ENCODE data around the gene APMAP.

The APMAP gene

GRCh38 chr20:24992487-24993205 lies at the start of gene APMAP:
APMAP (minus strand) TSS chr20:24992751; CDS start chr20:24992688, 63 bp downstream.
- no peaks in the 10 kb centered on the region for H3K27me3 ChIP-seq (ENCODE audit: low read depth)
- DNase-seq (ENCODE audit: low spot score in 2 of 2): peak; percentile 84 to 96
- in situ Hi-C loops (cut with MboI; ENCODE audit: low sequenced_read_pairs): loop anchor here (10.0 to 25.0 kb wide), 2 partner anchors 302 to 870 kb away; no protein-coding TSS in a partner anchor
- peak within 1 kb of the TSS; percentile 98 for H3K4me3 ChIP-seq
- H3K9me3 ChIP-seq: no peaks in the 10 kb centered on the region
- peaks cover 26% of the 10 kb centered on the region for H3K4me1 ChIP-seq
- H3K36me3 ChIP-seq (replicated peaks): peaks cover 3% of the 10 kb centered on the region

DNA sequence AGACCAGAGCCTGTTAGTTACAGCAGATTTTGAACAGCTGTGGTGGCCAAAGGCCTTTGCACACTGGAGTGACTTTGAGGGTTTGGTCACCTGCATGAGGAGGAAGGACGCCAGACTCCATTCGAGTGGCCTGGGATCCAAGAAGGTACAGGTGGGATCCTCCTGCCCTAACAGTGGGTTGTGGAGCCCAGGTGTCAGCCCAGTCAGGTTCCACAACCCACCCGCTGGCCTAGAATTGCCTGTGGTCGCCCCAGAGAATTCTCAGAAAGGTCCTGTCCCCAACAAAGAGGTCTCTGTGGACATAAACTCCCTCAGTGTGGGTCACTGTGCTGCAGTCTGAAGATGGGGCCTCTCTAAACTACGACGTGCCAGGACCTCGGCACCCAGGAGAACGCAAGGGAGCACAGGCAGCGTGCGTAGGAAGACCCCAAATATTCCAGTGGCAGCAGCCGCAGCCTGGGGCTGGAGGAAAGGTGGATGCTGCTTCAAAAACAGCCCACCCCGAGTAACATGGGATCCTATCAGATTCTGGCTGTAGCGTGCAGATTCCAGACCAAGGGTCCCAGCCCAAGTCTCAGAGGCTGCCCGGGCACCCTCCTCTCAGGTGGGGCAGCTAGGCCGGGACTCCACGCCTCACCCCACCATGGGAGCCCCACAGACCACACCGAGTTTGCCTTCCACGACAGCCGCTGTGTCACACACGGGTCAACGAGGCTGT lies 49.4 kb upstream of the APMAP start:
- in situ Hi-C loops (cut with MboI; ENCODE audit: low sequenced_read_pairs): no loop called here
- DNase-seq (ENCODE audit: low spot score in 2 of 2): no peak

DNA sequence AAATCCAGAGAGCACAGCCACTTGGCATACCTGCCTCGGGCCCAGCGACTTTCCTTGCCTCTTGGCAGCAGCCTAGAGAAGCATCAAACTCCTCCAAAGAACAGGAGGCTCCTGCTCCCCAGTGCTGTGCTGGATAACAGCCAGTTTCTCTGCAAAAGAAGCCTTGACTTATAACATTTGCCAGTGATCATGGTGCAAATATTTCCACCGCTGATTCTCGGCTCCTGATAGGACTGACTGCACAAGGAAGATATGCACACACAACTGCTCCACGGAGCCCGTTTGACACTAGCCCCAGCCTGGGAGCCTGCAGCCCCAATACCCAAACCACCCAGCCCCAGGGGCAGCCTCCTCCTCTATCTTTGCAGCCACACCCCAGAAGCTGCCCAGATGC lies 47.9 kb upstream of the APMAP start:
- no peaks in the 10 kb centered on the region for H3K4me1 ChIP-seq
- H3K36me3 ChIP-seq (replicated peaks): no peaks in the 10 kb centered on the region
- no peaks in the 10 kb centered on the region for H3K27me3 ChIP-seq (ENCODE audit: low read depth)
- in situ Hi-C loops (cut with MboI; ENCODE audit: low sequenced_read_pairs): no loop called here
- no peak overlapping the region for H3K4me3 ChIP-seq
- no peak for DNase-seq (ENCODE audit: low spot score in 2 of 2)
- no peaks in the 10 kb centered on the region for H3K9me3 ChIP-seq

More for the DNA sequence above, 49.4 kb upstream of the APMAP start:
- H3K9me3 ChIP-seq: no peaks in the 10 kb centered on the region
- no peaks in the 10 kb centered on the region for H3K4me1 ChIP-seq
- no peak overlapping the region for H3K4me3 ChIP-seq
- no peaks in the 10 kb centered on the region for H3K36me3 ChIP-seq (replicated peaks)
- H3K27me3 ChIP-seq (ENCODE audit: low read depth): no peaks in the 10 kb centered on the region

DNA sequence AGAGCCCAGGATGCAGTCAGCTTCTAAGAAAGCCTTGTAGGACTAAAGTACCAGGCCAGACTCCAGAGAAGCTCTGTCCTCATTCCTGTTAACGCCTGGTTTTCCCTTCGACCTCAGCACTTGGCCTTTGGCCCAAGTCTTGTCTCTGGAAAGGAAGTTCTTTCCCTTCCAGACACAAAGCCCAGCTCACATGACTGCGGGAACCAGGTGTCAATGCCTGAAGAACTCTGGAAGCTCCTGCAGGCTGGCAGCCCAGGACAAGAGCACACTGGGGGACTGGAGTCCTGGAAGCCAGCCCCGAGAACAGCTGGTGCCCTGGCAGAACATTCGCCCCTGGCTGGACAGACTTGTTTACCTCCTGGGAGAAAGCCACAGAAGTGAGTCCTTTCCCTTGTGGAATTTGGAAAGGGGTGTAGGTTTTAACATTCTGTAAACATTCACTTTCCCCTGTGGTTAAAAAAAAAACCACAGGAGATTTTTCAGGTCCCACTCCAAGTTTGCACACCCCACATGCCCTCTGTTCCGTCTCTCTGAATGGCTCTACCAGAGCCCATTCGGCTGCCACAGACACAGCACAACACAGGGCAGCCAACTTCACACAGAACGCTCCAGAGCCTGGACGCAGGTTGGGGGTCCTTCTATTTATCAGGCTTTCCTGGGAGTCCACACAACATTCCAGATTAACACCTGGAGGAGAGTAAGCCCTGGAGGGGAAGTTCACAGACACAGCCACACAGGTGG lies 47.3 kb upstream of the APMAP start:
- no peaks in the 10 kb centered on the region for H3K36me3 ChIP-seq (replicated peaks)
- no peaks in the 10 kb centered on the region for H3K4me1 ChIP-seq
- no peak for DNase-seq (ENCODE audit: low spot score in 2 of 2)
- H3K9me3 ChIP-seq: no peaks in the 10 kb centered on the region
- in situ Hi-C loops (cut with MboI; ENCODE audit: low sequenced_read_pairs): no loop called here
- no peak overlapping the region for H3K4me3 ChIP-seq
- H3K27me3 ChIP-seq (ENCODE audit: low read depth): no peaks in the 10 kb centered on the region

- no peaks in the 10 kb centered on the region for H3K4me1 ChIP-seq
- DNase-seq (ENCODE audit: low spot score in 2 of 2): no peak
- no peaks in the 10 kb centered on the region for H3K27me3 ChIP-seq (ENCODE audit: low read depth)
- H3K9me3 ChIP-seq: no peaks in the 10 kb centered on the region
- in situ Hi-C loops (cut with MboI; ENCODE audit: low sequenced_read_pairs): no loop called here
- no peaks in the 10 kb centered on the region for H3K36me3 ChIP-seq (replicated peaks)
- H3K4me3 ChIP-seq: no peak overlapping the region
These were observed 46.1 kb upstream of the APMAP start for GRCh38 chr20:25038591-25039015.

DNA sequence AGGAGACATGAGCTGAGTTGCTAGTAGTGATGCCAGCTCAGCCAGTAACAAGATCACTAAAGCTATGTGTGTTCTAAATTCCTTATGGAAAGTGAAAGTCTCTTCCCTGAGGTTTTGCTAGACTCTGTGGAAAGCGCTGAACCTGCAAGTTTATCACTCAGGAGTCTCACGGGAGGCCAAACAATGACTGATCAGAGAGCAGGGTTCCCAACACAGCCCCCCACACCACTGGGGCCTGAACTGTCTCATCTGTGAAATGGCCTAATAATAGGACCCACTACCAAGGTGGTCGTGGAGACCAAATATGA lies 45.5 kb upstream of the APMAP start:
- no peaks in the 10 kb centered on the region for H3K27me3 ChIP-seq (ENCODE audit: low read depth)
- no peak overlapping the region for H3K4me3 ChIP-seq
- in situ Hi-C loops (cut with MboI; ENCODE audit: low sequenced_read_pairs): no loop called here
- peaks cover 3% of the 10 kb centered on the region for H3K4me1 ChIP-seq
- no peaks in the 10 kb centered on the region for H3K36me3 ChIP-seq (replicated peaks)
- no peak for DNase-seq (ENCODE audit: low spot score in 2 of 2)
- H3K9me3 ChIP-seq: no peaks in the 10 kb centered on the region

GRCh38 chr20:25037288-25038102 lies 44.9 kb upstream of the APMAP start:
- Histone ChIP-seq H3K4me3 (no peak overlapping the region), H3K27me3 (ENCODE audit: low read depth) (no peaks in the 10 kb centered on the region), H3K36me3 (replicated peaks) (no peaks in the 10 kb centered on the region), H3K4me1 (peaks cover 9% of the 10 kb centered on the region), H3K9me3 (no peaks in the 10 kb centered on the region)
- in situ Hi-C loops (cut with MboI; ENCODE audit: low sequenced_read_pairs): no loop called here
- DNase-seq (ENCODE audit: low spot score in 2 of 2): no peak

DNA sequence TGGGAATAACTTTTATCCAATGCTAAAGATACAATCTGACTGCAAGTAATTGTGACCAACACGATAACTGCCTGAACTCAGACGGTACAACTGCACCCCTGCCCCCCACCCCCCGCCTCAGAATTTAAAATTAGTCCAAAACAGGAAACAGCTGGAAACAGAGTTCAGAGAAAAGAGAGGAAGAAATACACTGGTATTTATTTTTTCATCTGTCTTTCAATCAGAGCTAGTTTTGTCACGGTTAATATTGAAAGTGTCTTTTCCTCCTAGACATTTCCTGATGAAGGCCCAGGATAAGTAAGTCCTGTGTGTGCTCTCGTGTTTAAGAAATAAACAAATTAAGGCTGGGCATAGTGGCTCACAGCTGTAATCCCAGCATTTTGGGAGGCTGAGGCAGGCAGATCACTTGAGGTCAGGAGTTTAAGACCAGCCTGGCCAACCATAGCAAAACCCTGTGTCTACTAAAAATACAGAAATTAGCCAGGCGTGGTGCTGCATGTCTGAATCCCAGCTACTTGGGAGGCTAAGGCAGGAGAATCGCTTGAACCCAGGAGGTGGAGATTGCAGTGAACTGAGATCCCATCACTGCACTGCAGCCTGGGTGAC lies 43.9 kb upstream of the APMAP start:
- DNase-seq (ENCODE audit: low spot score in 2 of 2): no peak
- Histone ChIP-seq H3K4me1 (peaks cover 13% of the 10 kb centered on the region), H3K27me3 (ENCODE audit: low read depth) (no peaks in the 10 kb centered on the region), H3K36me3 (replicated peaks) (no peaks in the 10 kb centered on the region), H3K9me3 (no peaks in the 10 kb centered on the region), H3K4me3 (no peak overlapping the region)
- in situ Hi-C loops (cut with MboI; ENCODE audit: low sequenced_read_pairs): no loop called here

- no peaks in the 10 kb centered on the region for H3K27me3 ChIP-seq (ENCODE audit: low read depth)
- in situ Hi-C loops (cut with MboI; ENCODE audit: low sequenced_read_pairs): no loop called here
- H3K4me3 ChIP-seq: no peak overlapping the region
- no peaks in the 10 kb centered on the region for H3K9me3 ChIP-seq
- no peak for DNase-seq (ENCODE audit: low spot score in 2 of 2)
- H3K4me1 ChIP-seq: peaks cover 13% of the 10 kb centered on the region
- H3K36me3 ChIP-seq (replicated peaks): no peaks in the 10 kb centered on the region
These were observed 43.4 kb upstream of the APMAP start for GRCh38 chr20:25035921-25036320.

- Histone ChIP-seq H3K4me1 (peaks cover 13% of the 10 kb centered on the region), H3K36me3 (replicated peaks) (no peaks in the 10 kb centered on the region), H3K27me3 (ENCODE audit: low read depth) (no peaks in the 10 kb centered on the region), H3K9me3 (no peaks in the 10 kb centered on the region), H3K4me3 (no peak overlapping the region)
- DNase-seq (ENCODE audit: low spot score in 2 of 2): no peak
- in situ Hi-C loops (cut with MboI; ENCODE audit: low sequenced_read_pairs): no loop called here
These were observed 41.4 kb upstream of the APMAP start for GRCh38 chr20:25033924-25034300.

DNA sequence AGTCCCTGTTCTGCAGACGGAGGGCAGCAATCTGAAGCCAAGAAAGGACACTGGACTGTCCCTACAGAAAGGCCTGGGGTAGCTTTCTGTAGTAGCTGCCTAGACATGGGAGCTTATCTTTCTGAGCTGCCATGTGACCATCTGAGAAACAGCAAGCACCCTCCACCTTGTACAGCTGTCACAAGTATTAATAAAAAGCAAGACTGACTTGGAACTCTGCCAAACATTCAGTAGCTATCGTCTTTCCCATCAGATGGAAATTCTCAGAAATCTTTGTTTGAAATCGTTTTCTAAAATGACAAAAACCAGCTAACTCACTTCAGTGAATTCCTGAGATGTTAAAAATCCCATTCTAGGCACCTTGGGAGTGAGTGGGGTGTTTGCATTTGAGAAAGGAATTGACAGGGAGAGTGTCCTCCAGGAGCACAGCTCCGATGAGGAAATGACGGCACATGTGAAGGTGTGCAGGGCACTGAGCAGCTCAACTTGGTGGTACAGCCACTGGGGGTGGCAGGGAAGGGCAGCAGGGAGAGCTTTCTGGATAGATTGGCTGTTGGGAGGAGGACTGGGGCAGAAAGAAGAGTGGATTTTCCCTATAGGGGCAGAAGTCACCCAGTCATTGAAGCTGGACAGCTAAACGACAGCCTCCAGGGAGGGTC lies 40.8 kb upstream of the APMAP start:
- Histone ChIP-seq H3K27me3 (ENCODE audit: low read depth) (no peaks in the 10 kb centered on the region), H3K4me1 (peaks cover 13% of the 10 kb centered on the region), H3K4me3 (no peak overlapping the region), H3K9me3 (no peaks in the 10 kb centered on the region), H3K36me3 (replicated peaks) (no peaks in the 10 kb centered on the region)
- DNase-seq (ENCODE audit: low spot score in 2 of 2): peak in 1 of 2 experiments; percentile 5
- in situ Hi-C loops (cut with MboI; ENCODE audit: low sequenced_read_pairs): no loop called here

GRCh38 chr20:25032478-25033264 lies 40.1 kb upstream of the APMAP start:
- peaks cover 13% of the 10 kb centered on the region for H3K4me1 ChIP-seq
- H3K36me3 ChIP-seq (replicated peaks): no peaks in the 10 kb centered on the region
- H3K27me3 ChIP-seq (ENCODE audit: low read depth): no peaks in the 10 kb centered on the region
- in situ Hi-C loops (cut with MboI; ENCODE audit: low sequenced_read_pairs): no loop called here
- H3K4me3 ChIP-seq: no peak overlapping the region
- no peaks in the 10 kb centered on the region for H3K9me3 ChIP-seq
- peak; percentile 56 to 77 for DNase-seq (ENCODE audit: low spot score in 2 of 2)
